HG02678 (cell line): ENCODE results near the gene CDC42SE2.

ENCODE experiments used
- ATAC-seq: cut with Tn5 transposase; IDR thresholded peaks from one replicate; pipeline ENCODE4 v1.9.1; 2021; ENCODE audit warnings: mild to moderate bottlenecking, moderate library complexity; ENCODE audit not compliant: unreplicated experiment

Gene CDC42SE2

DNA sequence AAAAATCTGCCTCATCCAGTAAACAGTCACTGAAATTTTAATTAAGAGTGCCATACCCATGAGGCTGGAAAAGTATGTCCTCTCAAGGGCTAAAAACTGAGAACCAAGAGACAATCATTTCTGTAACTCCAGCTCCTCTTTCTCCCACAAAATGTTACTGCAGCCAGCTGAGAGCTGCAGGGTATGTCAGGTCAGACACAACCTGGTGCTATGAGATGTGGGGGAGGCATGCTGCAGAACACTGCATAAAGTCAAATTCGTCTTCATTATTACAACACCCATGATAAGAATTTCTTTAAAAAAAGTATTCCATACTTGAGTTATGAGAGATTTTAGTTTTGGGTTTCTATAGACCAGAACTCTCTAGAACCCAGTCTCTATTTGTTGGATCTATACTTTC is 162.2 kb downstream of the CDC42SE2 start:
- no peak for ATAC-seq

- ATAC-seq: no peak
Observed at GRCh38 chr5:131430794-131431193, 166.9 kb downstream of the CDC42SE2 start.

DNA sequence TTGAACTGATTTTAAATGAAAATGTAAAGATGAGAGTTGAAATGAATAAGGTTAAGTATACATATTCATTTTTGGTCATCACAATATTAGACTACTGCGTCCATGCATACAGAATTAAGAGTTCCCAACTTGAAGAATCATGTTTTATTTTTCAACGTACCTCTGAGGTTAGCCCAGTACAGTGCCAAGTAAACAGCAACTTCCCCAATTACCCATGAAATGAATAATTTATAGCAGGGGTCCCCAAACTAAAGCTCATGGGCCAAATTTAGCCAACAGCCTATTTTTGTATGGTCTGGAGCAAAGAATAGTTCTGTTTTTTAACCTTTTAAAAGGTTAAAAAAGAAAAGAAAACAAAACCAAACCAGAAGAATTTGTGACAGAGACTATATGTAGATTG is 167.9 kb downstream of the CDC42SE2 start:
- no peak for ATAC-seq

- ATAC-seq: no peak
Observed at GRCh38 chr5:131433109-131433508, 169.3 kb downstream of the CDC42SE2 start.

GRCh38 chr5:131436081-131436480 is 172.2 kb downstream of the CDC42SE2 start:
- no peak for ATAC-seq

DNA sequence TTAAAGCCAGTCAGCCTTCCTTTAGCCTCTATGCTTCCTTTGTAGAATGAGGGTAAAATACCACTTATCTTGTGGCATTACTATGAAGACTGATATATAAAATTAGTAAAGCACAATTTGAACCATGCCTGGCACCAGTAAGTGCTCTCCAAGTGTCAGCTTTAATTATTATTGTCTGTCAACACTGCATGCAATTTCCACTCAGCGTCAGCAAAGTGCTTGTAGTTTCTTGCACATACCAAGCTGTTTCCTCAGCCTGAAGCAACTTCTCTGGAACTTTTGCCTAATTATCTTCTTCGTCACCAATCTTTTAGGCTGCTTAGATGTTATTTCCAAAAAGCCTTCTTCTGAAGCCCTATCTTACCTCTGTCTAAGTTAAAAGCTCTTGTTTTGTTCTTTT is 177.3 kb downstream of the CDC42SE2 start:
- ATAC-seq: no peak
